C4-2B (cell line): ENCODE results near the gene PTMS.

Source experiments
- CTCF ChIP-seq: fragments of 450-650 bp; conservative IDR thresholded peaks from 2 replicates; pipeline ENCODE4 v1.5.1; 2017; ENCODE audit warnings: mild to moderate bottlenecking
- ZFX ChIP-seq: fragments of 450-650 bp; IDR thresholded peaks from 2 replicates; pipeline ENCODE4 v1.6.1; 2017

DNA sequence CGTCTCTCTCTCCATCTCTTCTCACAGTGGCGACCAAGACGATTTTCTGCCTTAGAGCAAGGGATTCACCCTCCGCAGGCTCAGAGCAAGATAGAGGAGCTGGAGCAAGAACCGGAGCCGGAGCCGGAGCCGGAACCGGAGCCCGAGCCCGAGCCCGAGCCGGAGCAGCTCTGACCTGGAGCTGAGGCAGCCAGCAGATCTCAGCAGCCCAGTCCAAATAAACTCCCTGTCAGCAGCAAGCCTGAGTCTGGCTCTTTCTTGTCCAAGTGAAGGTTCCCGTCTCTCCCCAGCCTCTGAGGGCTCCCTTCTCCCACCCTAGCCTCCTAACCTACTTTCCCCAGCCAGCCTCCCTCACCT is 12.0 kb downstream of the PTMS start:
- TF ChIP-seq CTCF (no peak), ZFX (no peak)
